GM12891 (cell line): Measurements from ENCODE around the gene RGL3.

Experiments
- DNase-seq: peaks from one replicate; pipeline ENCODE4 v3.0.0; 2011; ENCODE audit warnings: low spot score; ENCODE audit not compliant: insufficient read length
- FAIRE-seq: peaks from 2 replicates; lab custom pipeline; 2011; peaks lifted over from hg19 to GRCh38; lab: Jason Lieb, UNC
- PAX5 ChIP-seq: IDR thresholded peaks from 2 replicates; pipeline ENCODE4 v1.6.1; 2011; ENCODE audit warnings: low read length, moderate library complexity, mild to moderate bottlenecking; ENCODE audit not compliant: insufficient read depth, severe bottlenecking
- POLR2A ChIP-seq: IDR thresholded peaks from 2 replicates; pipeline ENCODE4 v1.6.1; 2011; ENCODE audit warnings: low read depth, low read length, control low read depth
- POLR2AphosphoS5 ChIP-seq: IDR thresholded peaks from 2 replicates; pipeline ENCODE4 v1.6.1; 2011; ENCODE audit warnings: low read depth, low read length, control low read depth
- POU2F2 ChIP-seq: IDR thresholded peaks from 2 replicates; pipeline ENCODE4 v1.6.1; 2011; ENCODE audit warnings: low read depth, mild to moderate bottlenecking, control low read depth, low read length, moderate library complexity
- SPI1 ChIP-seq: IDR thresholded peaks from 2 replicates; pipeline ENCODE4 v1.6.1; 2011; ENCODE audit warnings: low read depth, low read length, control low read depth
- TAF1 ChIP-seq: IDR thresholded peaks from 2 replicates; pipeline ENCODE4 v1.6.1; 2011; ENCODE audit warnings: low read depth, low read length, control low read depth

Gene RGL3

GRCh38 chr19:11405846-11406643 is 13.1 kb downstream of the RGL3 start:
- DNase-seq (no peak), FAIRE-seq (no peak)

GRCh38 chr19:11404588-11405222 is 14.4 kb downstream of the RGL3 start:
- FAIRE-seq (no peak), DNase-seq (no peak)
- no peak for TF ChIP-seq TAF1
- no peak for TF ChIP-seq PAX5
- TF ChIP-seq POLR2A: no peak
- TF ChIP-seq POU2F2: no peak
- no peak for TF ChIP-seq SPI1
- TF ChIP-seq POLR2AphosphoS5: no peak

More at GRCh38 chr19:11405846-11406643, 13.1 kb downstream of the RGL3 start:
- TF ChIP-seq SPI1 (no peak), TAF1 (no peak), POLR2AphosphoS5 (no peak), PAX5 (no peak), POU2F2 (no peak), POLR2A (no peak)

GRCh38 chr19:11401808-11402543 is 17.1 kb downstream of the RGL3 start:
- FAIRE-seq (no peak), DNase-seq (no peak)
- no peak for TF ChIP-seq TAF1
- TF ChIP-seq PAX5: no peak
- TF ChIP-seq SPI1: no peak
- TF ChIP-seq POLR2AphosphoS5: no peak
- no peak for TF ChIP-seq POLR2A
- no peak for TF ChIP-seq POU2F2

- no peak for FAIRE-seq
These were observed 18.3 kb downstream of the RGL3 start for GRCh38 chr19:11400798-11401197.

GRCh38 chr19:11399667-11400066 is 19.4 kb downstream of the RGL3 start:
- no peak for TF ChIP-seq POU2F2
- no peak for TF ChIP-seq SPI1
- TF ChIP-seq POLR2AphosphoS5: no peak
- TF ChIP-seq PAX5: no peak
- TF ChIP-seq TAF1: no peak
- no peak for TF ChIP-seq POLR2A
- no peak for DNase-seq
- FAIRE-seq: no peak

More at GRCh38 chr19:11400798-11401197, 18.3 kb downstream of the RGL3 start:
- DNase-seq: no peak
- TF ChIP-seq POLR2AphosphoS5 (no peak), TAF1 (no peak)

GRCh38 chr19:11397089-11397610 is 22.0 kb downstream of the RGL3 start:
- no peak for FAIRE-seq

GRCh38 chr19:11390933-11391680 is 28.0 kb downstream of the RGL3 start:
- FAIRE-seq: no peak
- DNase-seq: no peak
- no peak for TF ChIP-seq PAX5

More at GRCh38 chr19:11397089-11397610, 22.0 kb downstream of the RGL3 start:
- TF ChIP-seq POU2F2 (no peak), TAF1 (no peak)
- no peak for DNase-seq

- DNase-seq (no peak), FAIRE-seq (no peak)
- TF ChIP-seq POU2F2 (no peak), SPI1 (no peak), POLR2AphosphoS5 (no peak), TAF1 (no peak), POLR2A (no peak), PAX5 (no peak)
These were observed 28.8 kb downstream of the RGL3 start for GRCh38 chr19:11390359-11390758.

- DNase-seq (no peak), FAIRE-seq (no peak)
- no peak for TF ChIP-seq POLR2A
- TF ChIP-seq POU2F2: no peak
- TF ChIP-seq SPI1: peak; percentile 1; the same call in 1 of the 2 replicates
These were observed 31.7 kb downstream of the RGL3 start for GRCh38 chr19:11387162-11388034.
